Endothelial cell (in vitro differentiated cells): ENCODE data around the gene IGFLR1. TPM values are rescaled to one million over a fixed set of nuclear protein-coding genes. Genes with fewer than 3 reads are reported as not detected.
"Not testable (repeated sequence)": the region's sequence is repeated elsewhere in the genome, so short reads cannot be mapped to it uniquely, and the experiment has no call there.

Source experiments
- DNase-seq: peaks from one replicate; pipeline ENCODE4 v3.0.0; 2021; ENCODE audit warnings: low spot score
- H3K27ac Mint-ChIP-seq: one replicate; pipeline ENCODE4 v1.8.0; 2021; ENCODE audit warnings: mixed read lengths, inconsistent platforms; ENCODE audit not compliant: unreplicated experiment
- H3K27me3 Mint-ChIP-seq: one replicate; pipeline ENCODE4 v1.8.0; 2021; ENCODE audit warnings: mild to moderate bottlenecking, moderate library complexity, mixed read lengths, inconsistent platforms; ENCODE audit not compliant: unreplicated experiment
- H3K36me3 Mint-ChIP-seq: one replicate; pipeline ENCODE4 v1.8.0; 2021; ENCODE audit warnings: mild to moderate bottlenecking, low read depth, mixed read lengths, inconsistent platforms; ENCODE audit not compliant: unreplicated experiment
- H3K4me1 Mint-ChIP-seq: one replicate; pipeline ENCODE4 v1.8.0; 2021; ENCODE audit warnings: mild to moderate bottlenecking, mixed read lengths, inconsistent platforms; ENCODE audit not compliant: unreplicated experiment
- H3K4me3 Mint-ChIP-seq: one replicate; pipeline ENCODE4 v1.8.0; 2021; ENCODE audit warnings: mild to moderate bottlenecking, mixed read lengths, inconsistent platforms; ENCODE audit not compliant: unreplicated experiment
- H3K9me3 Mint-ChIP-seq: one replicate; pipeline ENCODE4 v1.8.0; 2021; ENCODE audit warnings: mixed read lengths, inconsistent platforms; ENCODE audit not compliant: unreplicated experiment
- CTCF ChIP-seq: fragments of 200-600 bp; sonication (generic); IDR thresholded peaks from one replicate; pipeline ENCODE4 v1.5.0; 2021; ENCODE audit warnings: antibody characterized with exemption; ENCODE audit not compliant: unreplicated experiment
- total RNA-seq: library from RNA; stranded (reverse); fragmentation: NEBNext Ultra II Directional; extraction: Animal tissue kit (Norgen Biotek cat#: 25700); gene quantifications from one replicate; pipeline ENCODE4 v1.2.1, GENCODE V29; 2021; ENCODE audit not compliant: unreplicated experiment

IGFLR1 gene
- total RNA-seq, 1 donor from 2014 or later: 3.2 TPM

GRCh38 chr19:35774274-35775045, 32.2 kb upstream of the IGFLR1 start:
- H3K27ac Mint-ChIP-seq: peak overlapping the region; percentile 7
- peaks cover 13% of the 10 kb centered on the region for H3K4me1 Mint-ChIP-seq
- peaks cover 15% of the 10 kb centered on the region for H3K27me3 Mint-ChIP-seq
- no peaks in the 10 kb centered on the region for H3K9me3 Mint-ChIP-seq
- peaks cover 5% of the 10 kb centered on the region for H3K36me3 Mint-ChIP-seq
- peak overlapping the region; percentile 88 for H3K4me3 Mint-ChIP-seq
- no peak for TF ChIP-seq CTCF
- DNase-seq: no peak

DNA sequence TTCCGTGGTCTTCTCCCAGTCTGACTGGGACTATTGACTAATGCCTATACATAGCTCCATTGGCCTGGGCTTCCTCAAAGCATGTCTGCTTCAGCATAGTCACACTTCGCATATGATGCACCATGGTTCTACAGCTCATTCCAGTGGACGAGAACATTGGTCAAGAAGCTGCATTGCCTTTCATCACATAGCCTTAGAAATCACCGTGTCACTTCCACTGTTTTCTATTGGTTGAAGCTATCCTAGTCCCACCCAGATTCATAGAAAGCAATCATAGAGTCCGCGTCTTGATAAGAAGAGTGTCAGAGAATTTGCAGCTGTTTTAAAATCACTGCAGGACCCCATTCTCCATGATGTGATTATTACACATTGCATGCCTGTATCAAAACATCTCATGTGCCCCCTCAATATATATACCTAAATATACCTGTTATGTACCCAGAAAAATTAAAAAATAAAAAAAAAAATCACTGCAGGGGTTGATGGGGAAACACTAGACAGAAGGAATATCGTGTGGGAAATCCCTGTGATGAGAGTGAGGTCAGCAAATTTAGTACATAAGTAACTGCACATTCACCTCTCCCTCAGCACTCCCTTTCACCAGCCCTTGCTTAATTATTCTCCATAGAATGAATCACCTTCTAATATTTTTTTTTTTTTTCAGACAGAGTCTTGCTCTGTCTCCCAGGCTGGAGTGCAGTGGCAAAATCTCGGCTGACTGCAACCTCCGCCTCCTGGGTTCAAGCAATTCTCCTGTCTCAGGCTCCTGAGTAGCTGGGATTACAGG, 31.0 kb upstream of the IGFLR1 start:
- Mint-ChIP-seq H3K27me3 (peaks cover 15% of the 10 kb centered on the region), H3K9me3 (no peaks in the 10 kb centered on the region), H3K4me1 (peaks cover 13% of the 10 kb centered on the region), H3K4me3 (no peak overlapping the region), H3K27ac (no peak overlapping the region), H3K36me3 (peaks cover 10% of the 10 kb centered on the region)
- DNase-seq: no peak
- TF ChIP-seq CTCF: no peak

DNA sequence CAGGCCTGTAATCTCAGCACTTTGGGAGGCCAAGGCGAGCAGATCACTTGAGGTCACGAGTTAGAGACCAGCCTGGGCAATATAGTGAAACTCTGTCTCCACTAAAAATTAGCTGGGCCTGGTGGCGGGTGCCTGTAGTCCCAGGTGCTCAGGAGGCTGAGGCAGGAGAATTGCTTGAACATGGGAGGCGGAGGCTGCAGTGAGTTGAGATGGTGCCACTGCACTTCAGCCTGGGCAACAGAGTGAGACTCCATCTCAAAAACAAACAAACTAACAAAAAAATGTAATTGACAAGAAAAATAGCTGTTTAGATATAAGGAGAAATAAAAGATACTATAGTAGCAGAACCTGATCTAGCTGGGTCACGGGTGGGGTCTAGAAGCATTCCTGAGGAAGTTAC, 30.1 kb upstream of the IGFLR1 start:
- not testable (repeated sequence) for DNase-seq, H3K9me3 Mint-ChIP-seq, H3K27ac Mint-ChIP-seq, H3K4me3 Mint-ChIP-seq
- H3K36me3 Mint-ChIP-seq: peaks cover 10% of the 10 kb centered on the region
- peaks cover 15% of the 10 kb centered on the region for H3K27me3 Mint-ChIP-seq
- peaks cover 13% of the 10 kb centered on the region for H3K4me1 Mint-ChIP-seq

DNA sequence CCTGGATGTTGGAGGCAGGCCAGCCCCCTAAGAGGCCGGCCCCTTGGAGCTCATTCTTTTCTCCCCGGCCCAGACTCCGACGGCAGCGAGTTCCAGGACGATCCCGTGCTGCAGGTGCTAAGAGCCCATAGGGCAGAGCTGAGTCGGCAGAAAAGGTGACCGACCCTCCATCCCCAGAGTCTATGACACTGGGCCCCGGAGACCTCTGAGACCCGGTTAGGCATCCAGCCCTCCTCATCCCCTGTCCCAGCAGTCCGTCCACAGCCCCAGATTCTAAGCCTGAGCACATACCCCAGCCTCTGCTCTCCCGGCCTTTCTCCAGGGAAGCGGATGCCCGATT, 25.8 kb upstream of the IGFLR1 start:
- no peaks in the 10 kb centered on the region for H3K4me1 Mint-ChIP-seq
- no peak for DNase-seq
- H3K9me3 Mint-ChIP-seq: no peaks in the 10 kb centered on the region
- H3K36me3 Mint-ChIP-seq: peaks cover 5% of the 10 kb centered on the region
- no peak for TF ChIP-seq CTCF
- H3K27me3 Mint-ChIP-seq: peaks cover 5% of the 10 kb centered on the region
- H3K27ac Mint-ChIP-seq: no peak overlapping the region
- H3K4me3 Mint-ChIP-seq: no peak overlapping the region

DNA sequence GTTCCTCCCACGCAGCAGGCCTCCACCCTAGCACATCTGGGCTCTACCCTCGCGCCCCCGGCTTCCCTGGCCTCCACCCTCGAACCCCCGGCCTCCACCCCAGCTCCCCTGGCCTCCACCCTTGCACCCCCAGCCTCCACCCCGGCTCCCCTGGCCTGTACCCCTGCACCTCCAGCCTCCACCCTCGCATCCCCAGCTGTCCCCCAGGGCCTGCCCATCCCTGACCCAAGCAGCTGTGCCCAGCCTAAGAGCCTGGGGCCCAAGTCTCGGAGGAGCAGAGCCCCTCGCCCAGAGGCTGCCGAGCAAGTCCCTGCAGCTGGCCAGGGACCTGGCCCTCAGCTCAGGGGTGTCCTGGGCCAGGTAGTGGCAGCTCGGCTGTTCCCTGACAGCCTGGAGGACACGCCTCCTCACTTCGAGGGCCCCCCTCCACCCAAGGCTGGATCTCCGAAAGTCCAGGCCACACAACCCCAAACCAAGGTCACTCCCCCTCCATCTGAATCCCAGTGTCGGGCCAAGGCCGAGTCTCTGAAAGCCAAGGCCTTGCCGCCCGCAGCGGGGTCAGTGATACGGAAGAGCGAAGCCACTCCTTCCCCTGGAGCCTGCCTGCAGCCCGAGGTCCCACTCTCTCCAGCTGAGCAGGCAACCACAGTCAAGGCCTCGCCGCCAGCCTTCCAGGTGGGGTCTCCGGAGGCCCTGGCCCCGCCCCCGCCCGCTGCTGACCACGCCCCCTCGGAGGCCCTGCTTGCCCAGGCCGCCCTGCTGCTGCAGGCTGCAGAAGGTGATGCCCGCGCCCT, 25.2 kb upstream of the IGFLR1 start:
- DNase-seq: peak; percentile 46
- Mint-ChIP-seq H3K4me1 (no peaks in the 10 kb centered on the region), H3K4me3 (no peak overlapping the region), H3K27ac (no peak overlapping the region), H3K36me3 (peaks cover 5% of the 10 kb centered on the region), H3K27me3 (peaks cover 5% of the 10 kb centered on the region), H3K9me3 (no peaks in the 10 kb centered on the region)
- no peak for TF ChIP-seq CTCF
